PC-3 (cell line): Measurements from ENCODE around the gene RALGAPA1. TPM values are rescaled to one million over a fixed set of nuclear protein-coding genes. Genes with fewer than 3 reads are reported as not detected.

Source experiments
- ATAC-seq: fragments of 200-7000 bp; cut with Tn5 transposase; 2 replicates; pipeline ENCODE4 v1.9.1; 2020; ENCODE audit warnings: mild to moderate bottlenecking, moderate library complexity
- BruUV-seq: library from RNA; stranded (reverse); fragments of 400-500 nt; replicated peaks from 2 replicates; lab custom pipeline; 2021; lab: Mats Ljungman, UMichigan
- CTCF ChIA-PET: fragments of 300-600 bp; sonication (Branson Sonifier 250); formaldehyde crosslinking; loops from one replicate; lab custom pipeline; 2022; ENCODE audit warnings: antibody characterized with exemption; lab: Charles Lee
- POLR2A ChIA-PET: fragments of 300-600 bp; sonication (Branson Sonifier 250); formaldehyde crosslinking; loops from one replicate; lab custom pipeline; 2022; ENCODE audit warnings: antibody characterized with exemption; ENCODE audit not compliant: unreplicated experiment; lab: Charles Lee
- DNase-seq: peaks from one replicate; pipeline ENCODE4 v3.0.0-alpha.2; 2015
- H2AFZ ChIP-seq: fragments of 300-600 bp; sonication (generic); 2 replicates; pipeline ENCODE4 v1.6.0; 2016; ENCODE audit warnings: antibody characterized with exemption, low read length
- H3F3A ChIP-seq: fragments of 300-600 bp; sonication (generic); one replicate; pipeline ENCODE4 v1.6.0; 2017; ENCODE audit warnings: antibody characterized with exemption, low read length, control low read depth, mild to moderate bottlenecking; ENCODE audit not compliant: unreplicated experiment
- H3K27ac ChIP-seq: fragments of 300-600 bp; sonication (generic); 2 replicates; pipeline ENCODE4 v1.5.1; 2016; ENCODE audit warnings: mild to moderate bottlenecking, low read length
- H3K27me3 ChIP-seq: fragments of 300-600 bp; sonication (generic); 2 replicates; pipeline ENCODE4 v1.6.1; 2016; ENCODE audit warnings: low read length, mixed read lengths
- H3K36me3 ChIP-seq: fragments of 300-600 bp; sonication (generic); 2 replicates; pipeline ENCODE4 v1.6.1; 2016; ENCODE audit warnings: low read depth, mixed run types, low read length, mixed read lengths
- H3K4me1 ChIP-seq: fragments of 300-600 bp; sonication (generic); 2 replicates; pipeline ENCODE4 v1.5.1; 2016; ENCODE audit warnings: low read length; ENCODE audit not compliant: insufficient read depth
- H3K4me2 ChIP-seq: fragments of 300-600 bp; sonication (generic); 2 replicates; pipeline ENCODE4 v1.6.0; 2016; ENCODE audit warnings: low read length
- H3K4me3 ChIP-seq: fragments of 300-600 bp; sonication (generic); 2 replicates; pipeline ENCODE4 v1.5.1; 2016; ENCODE audit warnings: mild to moderate bottlenecking, low read length, mixed read lengths
- H3K79me2 ChIP-seq: fragments of 300-600 bp; sonication (generic); 2 replicates; pipeline ENCODE4 v1.6.1; 2017; ENCODE audit warnings: low read length, mixed read lengths
- H3K9ac ChIP-seq: fragments of 300-600 bp; sonication (generic); 2 replicates; pipeline ENCODE4 v1.6.0; 2016; ENCODE audit warnings: mild to moderate bottlenecking, low read length
- H3K9me2 ChIP-seq: fragments of 300-600 bp; sonication (generic); replicated peaks from 2 replicates; pipeline ENCODE4 v1.6.1; 2016; ENCODE audit warnings: mixed run types, low read length, mixed read lengths
- H3K9me3 ChIP-seq: fragments of 300-600 bp; sonication (generic); 2 replicates; pipeline ENCODE4 v1.6.1; 2016; ENCODE audit warnings: low read length, mixed read lengths
- H4K20me1 ChIP-seq: fragments of 300-600 bp; sonication (generic); 2 replicates; pipeline ENCODE4 v1.6.1; 2016; ENCODE audit warnings: low read length, mixed read lengths
- CTCF ChIP-seq: fragments of 300-600 bp; sonication (generic); conservative IDR thresholded peaks from 2 replicates; pipeline ENCODE4 v1.5.1; 2017; ENCODE audit warnings: antibody characterized with exemption, low read depth, mild to moderate bottlenecking, low read length
- EZH2 ChIP-seq: fragments of 300-600 bp; sonication (generic); IDR thresholded peaks from one replicate; pipeline ENCODE4 v1.6.1; 2017; ENCODE audit warnings: antibody characterized with exemption, mild to moderate bottlenecking, low read length; ENCODE audit not compliant: unreplicated experiment
- EZH2phosphoT487 ChIP-seq: fragments of 300-600 bp; sonication (generic); IDR thresholded peaks from 2 replicates; pipeline ENCODE4 v1.6.1; 2018; ENCODE audit warnings: mild to moderate bottlenecking, antibody characterized with exemption, low read length, borderline replicate concordance
- intact Hi-C: fragments of 100-400 bp; cut with micrococcal nuclease; formaldehyde crosslinking; loops from 2 replicates; pipeline ENCODE4 v1.9.0; 2023
- total RNA-seq: library from RNA; depleted of rRNA; stranded (reverse); fragments of >200 nt; gene quantifications from 2 replicates; pipeline ENCODE4 v1.2.3, GENCODE V29; 2014

RALGAPA1 gene
- total RNA-seq, 1 experiment from 2014 or later = 20.3 TPM

DNA sequence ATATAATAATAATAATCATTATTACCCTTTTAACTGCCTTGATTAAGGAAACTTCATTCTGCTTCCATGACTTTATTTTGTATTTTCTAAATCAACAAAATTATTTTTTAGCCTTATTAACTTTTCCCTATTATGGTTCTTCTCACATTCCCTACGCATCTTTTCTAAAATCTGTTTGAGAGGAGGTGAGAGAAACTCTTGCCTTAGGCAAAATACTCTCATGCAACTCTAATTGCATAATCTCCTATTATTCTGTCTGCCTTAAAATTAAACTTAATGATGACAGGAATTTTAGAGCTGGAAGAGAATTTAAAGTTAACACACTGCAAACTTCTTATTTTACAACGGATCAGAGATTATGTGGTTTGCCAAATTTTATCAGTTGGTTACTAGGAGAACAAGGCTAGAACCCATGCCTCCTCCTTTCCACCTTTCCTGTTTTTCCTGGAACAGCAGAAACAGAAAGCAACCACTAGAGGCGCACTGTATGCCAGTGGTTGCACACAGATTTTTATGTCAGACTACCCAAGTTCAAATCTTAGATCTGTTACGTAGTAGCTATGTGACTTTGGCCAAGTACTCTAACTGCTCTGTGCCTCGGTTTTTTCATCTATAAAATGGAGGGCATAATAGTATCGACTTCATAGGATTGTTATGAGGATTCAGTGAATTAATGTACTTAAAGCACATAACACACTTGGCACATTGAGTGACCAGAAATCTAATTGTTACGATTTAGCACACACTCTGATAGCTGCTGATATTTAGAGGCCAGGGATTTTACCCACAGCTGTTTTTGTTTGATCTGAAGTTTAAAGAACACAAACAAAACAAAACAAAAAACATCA is 12.7 kb upstream of the RALGAPA1 start:
- Histone ChIP-seq H3F3A (no peaks in the 10 kb centered on the region), H3K9me3 (no peaks in the 10 kb centered on the region), H3K36me3 (no peaks in the 10 kb centered on the region), H3K27ac (no peak overlapping the region), H3K79me2 (peaks cover under 1% of the 10 kb centered on the region; the same call in 1 of the 2 replicates), H3K4me3 (no peak overlapping the region), H3K9ac (no peak overlapping the region), H3K9me2 (no peaks in the 10 kb centered on the region), H3K4me1 (no peaks in the 10 kb centered on the region), H3K4me2 (no peak overlapping the region), H4K20me1 (no peaks in the 10 kb centered on the region), H3K27me3 (no peaks in the 10 kb centered on the region), H2AFZ (no peak overlapping the region)
- no TSS peak for BruUV-seq
- TF ChIP-seq EZH2 (no peak), CTCF (peak; percentile 95)
- intact Hi-C loops = no loop called here
- no peak for ATAC-seq
- peak; percentile 66 for DNase-seq
- ChIA-PET CTCF (interaction anchor here (0.6 to 1.5 kb wide), 3 partner anchors 56 to 95 kb away, joined by 3 to 5 read pairs (median 4); no protein-coding TSS in a partner anchor), POLR2A (no interaction called here)

DNA sequence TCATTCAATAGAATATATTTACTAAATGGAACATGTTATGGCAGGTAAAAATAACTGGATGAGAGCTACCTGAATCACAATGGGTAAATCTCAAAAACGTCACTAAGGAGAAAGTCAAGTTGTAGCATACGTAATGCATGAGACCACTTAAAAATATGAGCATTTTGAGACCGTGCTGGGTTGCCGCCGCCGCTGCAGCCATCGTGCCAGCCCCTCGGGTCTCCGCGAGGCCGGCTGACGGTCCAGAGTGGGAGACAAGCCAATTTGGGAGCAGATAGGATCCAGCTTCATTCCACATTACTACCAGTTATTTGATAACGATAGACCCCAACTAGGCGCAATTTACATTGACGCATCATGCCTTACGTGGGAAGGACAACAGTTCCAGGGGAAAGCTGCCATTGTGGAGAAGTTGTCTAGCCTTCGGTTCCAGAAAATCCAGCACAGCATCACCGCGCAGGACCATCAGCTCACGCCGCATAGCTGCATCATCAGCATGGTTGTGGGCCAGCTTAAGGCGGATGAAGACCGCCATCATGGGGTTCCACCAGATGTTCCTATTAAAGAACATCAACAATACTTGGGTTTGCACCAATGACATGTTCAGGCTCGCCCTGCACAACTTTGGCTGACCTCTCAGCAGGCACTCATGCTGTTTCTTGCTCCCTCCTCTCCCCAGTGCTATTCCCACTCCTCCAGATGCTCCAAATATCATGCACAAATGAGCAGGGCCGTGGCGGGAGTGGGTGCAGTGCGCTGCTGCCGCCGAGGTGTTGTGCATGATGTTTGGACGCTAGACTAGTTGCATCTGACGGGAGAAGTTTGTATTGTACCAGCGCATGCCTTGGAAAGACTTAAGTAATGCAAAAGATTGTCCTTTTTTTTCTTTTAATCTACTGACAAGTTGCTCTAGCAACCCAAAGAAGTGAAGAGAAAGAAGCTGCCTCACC is 10.8 kb upstream of the RALGAPA1 start:
- intact Hi-C loops = loop anchor here (5.0 to 10.0 kb wide), 4 partner anchors 133 to 605 kb away; partner anchors contain the start of gene INSM2
- BruUV-seq = no TSS peak
- POLR2A ChIA-PET = no interaction called here

More for the DNA sequence above, 10.8 kb upstream of the RALGAPA1 start:
- H3K36me3 ChIP-seq = no peaks in the 10 kb centered on the region
- no peaks in the 10 kb centered on the region for H3K4me1 ChIP-seq
- H2AFZ ChIP-seq = no peak overlapping the region
- DNase-seq (no peak), ATAC-seq (no peak)
- H3K9ac ChIP-seq = no peak overlapping the region
- no peak overlapping the region for H3K27ac ChIP-seq
- no peaks in the 10 kb centered on the region for H3F3A ChIP-seq
- TF ChIP-seq EZH2phosphoT487 = no peak
- no peak for TF ChIP-seq EZH2
- no peak for TF ChIP-seq CTCF
- H3K9me3 ChIP-seq = no peaks in the 10 kb centered on the region
- no peak overlapping the region for H3K4me3 ChIP-seq
- CTCF ChIA-PET = no interaction called here
- no peaks in the 10 kb centered on the region for H3K9me2 ChIP-seq
- H3K79me2 ChIP-seq = no peaks in the 10 kb centered on the region
- H4K20me1 ChIP-seq = no peaks in the 10 kb centered on the region
- H3K27me3 ChIP-seq = no peaks in the 10 kb centered on the region
- H3K4me2 ChIP-seq = no peak overlapping the region
